HG02763 (cell line): Measurements from ENCODE around the gene ACTG1.

Experiments used
- ATAC-seq: cut with Tn5 transposase; IDR thresholded peaks from one replicate; pipeline ENCODE4 v1.9.1; 2021; ENCODE audit warnings: mild to moderate bottlenecking, moderate library complexity; ENCODE audit not compliant: unreplicated experiment

Gene ACTG1

DNA sequence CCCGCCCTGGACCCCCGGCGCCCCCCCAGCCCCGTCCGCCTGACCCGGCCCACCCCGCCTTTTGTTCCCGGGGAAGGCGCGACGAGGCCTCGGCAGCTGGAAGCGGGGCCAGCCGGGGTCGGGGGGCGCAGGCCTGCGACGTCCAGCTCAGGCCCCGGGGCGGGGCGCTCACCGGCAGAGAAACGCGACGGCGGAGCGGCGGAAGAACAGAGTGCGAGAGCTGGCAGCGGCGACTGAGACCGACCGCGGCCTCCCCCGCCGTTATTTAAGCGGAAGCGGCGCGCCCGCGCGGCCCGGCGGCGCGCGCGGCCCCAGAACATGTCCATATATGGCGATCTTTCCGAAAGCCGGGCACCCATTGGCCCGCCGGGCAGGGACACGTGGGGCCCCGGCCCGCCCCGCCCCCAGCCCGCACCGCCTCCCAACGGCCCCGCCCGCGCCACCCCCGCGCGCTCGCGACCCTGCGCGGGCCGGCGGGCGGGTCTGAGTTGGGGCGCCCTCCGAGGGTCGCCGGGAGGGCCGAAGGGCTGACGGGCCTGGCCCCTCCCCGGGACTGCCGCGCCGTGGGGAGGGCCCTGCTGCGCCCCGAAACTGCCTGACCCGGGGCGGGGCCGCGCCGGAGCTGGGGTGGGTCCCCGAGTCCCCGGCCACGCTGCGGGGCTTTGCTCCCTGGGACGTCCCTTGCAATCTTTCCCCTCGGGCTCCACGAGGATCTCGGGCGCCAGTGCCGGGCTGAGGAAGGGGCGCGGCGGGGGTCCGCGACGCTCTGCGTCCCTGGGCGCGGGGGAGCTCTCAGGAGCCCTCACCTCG, at the start of gene ACTG1:
Gene ACTG1, minus strand, starts transcription at position 238 of the 810 bp plus-strand sequence. CDS start 445 bp downstream, outside the sequence.
- ATAC-seq: peak; percentile 44

DNA sequence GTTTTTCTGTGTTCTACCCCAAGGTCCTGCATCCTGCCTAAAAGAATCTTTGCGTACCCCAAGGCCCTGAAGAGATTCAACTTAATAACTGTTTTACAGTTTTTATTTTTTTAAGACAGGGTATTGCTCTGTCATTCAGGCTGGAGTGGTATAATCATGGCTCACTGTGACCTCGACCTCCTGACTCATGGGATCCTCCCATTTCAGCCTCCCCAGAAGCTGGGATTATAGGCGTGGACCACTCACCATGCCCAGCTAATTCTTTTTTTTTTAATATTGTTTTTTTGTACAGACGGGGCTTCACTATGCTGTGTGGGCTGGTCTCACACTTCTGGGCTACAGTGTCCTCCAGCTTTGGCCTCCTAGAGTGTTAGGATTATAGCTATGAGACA, 48.9 kb upstream of the ACTG1 start:
- no peak for ATAC-seq

DNA sequence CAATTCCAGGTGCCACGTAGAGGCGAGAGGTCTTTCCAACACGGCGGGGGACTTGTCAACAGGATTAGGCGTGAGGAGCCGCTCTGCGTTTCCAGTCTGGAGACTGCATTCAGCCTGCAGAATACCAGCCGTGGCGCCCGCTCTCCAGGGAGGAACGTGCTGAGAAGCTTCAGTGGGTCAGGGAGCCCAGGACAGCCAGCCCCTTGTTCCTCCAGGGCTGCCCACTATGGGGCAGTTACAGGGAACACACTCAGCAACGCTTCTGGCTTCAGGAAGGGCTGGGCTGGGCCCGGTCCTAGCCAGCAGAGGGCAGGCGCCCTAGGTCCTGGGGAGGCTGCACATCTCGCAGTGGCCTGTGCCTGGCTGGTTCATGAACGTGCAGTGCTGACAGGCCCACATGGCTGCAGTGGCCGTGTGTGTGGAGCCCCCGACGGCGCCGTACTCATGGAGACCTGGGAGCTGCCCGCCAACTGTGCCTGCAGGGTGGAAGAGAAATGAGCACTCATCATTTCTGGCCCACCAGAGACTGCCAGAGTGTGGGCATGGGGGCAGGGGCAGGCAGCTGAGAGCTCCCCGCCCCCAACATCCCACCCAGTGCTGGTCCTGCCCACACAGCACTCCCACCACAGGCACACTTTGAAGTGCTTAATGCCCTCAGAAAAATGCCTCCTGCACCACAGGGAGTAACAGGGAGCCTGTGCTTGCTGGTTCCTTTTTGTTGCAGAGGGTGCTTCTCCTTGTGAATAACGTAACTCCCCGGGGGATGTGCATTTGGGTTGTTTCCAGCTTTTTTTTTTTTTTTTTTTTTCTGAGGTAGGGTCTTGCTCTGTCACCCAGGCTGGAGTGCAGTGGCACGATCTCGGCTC, 46.6 kb upstream of the ACTG1 start:
- ATAC-seq: no peak

DNA sequence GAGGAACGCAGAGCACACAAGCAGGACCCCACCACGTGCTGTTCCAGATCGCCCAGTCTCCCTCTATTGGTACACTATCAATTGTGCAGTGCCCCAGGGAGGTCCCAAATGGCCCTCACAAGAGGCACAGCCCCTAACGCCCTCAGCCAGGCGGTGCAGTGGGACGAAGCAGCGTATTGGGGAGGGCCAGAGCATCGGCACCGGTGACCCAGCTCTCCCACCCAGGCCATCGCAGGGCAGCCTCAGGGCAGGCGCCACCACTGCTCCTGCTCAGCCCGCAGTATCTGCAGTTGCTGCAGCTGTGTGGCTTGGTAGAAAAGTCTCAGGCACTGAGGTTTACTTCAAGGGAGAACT, 45.5 kb upstream of the ACTG1 start:
- no peak for ATAC-seq

DNA sequence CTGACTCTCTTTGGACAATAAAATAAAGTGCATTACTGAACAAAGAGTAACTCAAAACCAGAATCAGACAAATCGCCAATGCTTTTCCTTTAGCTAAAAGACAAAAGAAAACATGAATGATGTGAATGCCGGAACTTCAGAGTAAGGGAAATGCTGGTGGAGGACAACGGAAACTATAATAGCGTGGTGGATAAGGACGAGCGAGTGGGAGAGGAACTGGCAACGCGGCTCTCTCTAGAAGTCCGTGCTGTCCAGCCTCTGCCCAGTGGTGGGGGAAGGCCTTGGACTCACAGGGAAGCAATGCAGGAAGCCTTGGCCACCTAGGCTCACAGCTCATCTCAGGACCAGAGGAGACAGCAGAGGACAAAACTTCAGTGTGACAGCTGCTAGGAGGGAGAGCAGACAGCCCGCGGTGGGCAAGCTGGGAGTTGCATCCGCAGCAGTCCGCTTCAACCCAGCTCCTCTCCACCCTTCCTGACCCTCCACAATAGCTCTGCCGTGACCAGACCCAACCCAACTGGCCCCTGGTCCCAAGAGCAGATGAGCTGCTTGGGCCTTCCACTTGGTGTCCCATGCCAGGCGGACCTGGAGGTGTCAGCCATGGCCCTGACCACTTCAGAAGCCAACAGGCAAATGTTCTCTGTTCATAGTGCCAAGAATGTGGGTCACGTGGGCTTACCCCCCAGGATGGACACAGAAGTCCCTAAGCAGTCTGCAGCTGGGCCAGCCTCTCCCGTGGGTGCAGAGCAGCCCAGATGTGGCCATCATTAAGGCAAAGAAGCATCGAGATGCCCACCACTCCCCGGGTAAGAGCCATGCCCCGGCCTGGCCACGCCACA, 44.9 kb upstream of the ACTG1 start:
- no peak for ATAC-seq

DNA sequence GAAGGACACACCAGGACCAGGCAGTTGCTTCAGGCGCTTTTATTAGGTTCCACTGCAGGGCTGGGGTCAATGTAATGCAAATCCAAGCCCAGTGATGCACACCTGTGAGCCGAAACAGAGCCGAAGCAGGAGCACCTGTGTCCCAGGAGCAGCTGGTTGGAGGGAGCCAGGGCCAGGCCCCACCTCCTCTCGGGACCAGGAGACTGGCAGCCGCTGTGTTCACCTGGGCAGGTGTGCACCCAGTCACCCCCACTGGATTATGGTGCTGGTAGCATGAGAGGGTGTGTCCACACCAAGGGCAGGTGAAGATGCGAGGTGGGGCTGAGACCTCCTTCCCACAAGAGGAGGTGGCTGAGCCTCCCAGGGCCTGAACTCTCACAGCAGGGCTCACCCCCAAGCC, 44.3 kb upstream of the ACTG1 start:
- no peak for ATAC-seq

DNA sequence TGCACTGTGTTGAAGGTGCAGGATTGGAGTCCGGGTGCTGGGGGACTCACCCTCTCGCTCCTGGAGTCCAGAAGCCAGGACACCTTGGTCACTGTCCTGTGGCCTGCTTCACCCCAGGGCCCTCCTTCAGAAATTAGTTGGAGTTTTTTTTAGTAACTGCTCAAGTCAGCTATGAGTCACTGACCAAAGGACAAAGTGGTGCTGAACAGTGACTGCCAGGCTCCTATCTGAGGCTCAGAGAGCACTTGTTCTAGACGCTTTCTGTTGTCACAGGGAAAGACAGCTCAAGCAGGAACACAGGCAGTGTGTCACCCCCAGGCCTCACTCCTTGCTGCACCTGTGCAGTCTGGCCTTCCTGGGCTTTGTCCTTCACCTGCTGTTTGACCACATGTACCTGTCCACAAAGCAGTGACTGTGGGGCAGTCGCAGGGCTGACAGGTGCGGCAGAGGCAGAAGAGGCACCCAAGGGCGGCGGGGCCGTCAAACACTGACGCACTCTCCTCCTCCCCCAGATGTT, 43.6 kb upstream of the ACTG1 start:
- ATAC-seq: no peak

DNA sequence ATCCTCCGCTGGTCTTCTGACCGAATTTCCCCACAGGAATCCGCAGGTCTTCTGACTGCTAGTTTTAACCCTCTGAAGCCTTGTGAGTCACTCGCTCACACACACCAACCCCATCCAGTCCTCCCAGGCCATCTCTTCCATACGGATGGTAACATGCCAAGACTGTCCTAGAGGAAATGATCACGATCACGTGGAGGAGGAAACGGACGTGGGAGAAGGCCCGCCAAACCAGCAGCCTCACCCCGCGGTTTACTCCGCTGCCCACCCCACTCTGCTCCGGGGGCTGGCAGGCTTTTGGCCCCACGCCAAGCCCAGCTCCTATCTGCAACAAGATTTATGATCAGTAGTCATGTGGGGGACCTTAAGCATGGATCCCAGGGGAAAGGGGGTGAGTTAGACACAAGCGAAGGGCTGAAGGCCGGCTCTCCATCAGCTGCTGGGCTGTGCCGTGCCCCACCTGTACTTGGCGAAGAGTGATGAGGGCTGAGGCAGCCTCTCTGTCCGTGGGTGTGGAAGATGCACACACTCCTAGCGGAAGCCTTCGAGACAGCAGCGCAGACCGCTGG, 41.1 kb upstream of the ACTG1 start:
- ATAC-seq: peak; percentile 4

DNA sequence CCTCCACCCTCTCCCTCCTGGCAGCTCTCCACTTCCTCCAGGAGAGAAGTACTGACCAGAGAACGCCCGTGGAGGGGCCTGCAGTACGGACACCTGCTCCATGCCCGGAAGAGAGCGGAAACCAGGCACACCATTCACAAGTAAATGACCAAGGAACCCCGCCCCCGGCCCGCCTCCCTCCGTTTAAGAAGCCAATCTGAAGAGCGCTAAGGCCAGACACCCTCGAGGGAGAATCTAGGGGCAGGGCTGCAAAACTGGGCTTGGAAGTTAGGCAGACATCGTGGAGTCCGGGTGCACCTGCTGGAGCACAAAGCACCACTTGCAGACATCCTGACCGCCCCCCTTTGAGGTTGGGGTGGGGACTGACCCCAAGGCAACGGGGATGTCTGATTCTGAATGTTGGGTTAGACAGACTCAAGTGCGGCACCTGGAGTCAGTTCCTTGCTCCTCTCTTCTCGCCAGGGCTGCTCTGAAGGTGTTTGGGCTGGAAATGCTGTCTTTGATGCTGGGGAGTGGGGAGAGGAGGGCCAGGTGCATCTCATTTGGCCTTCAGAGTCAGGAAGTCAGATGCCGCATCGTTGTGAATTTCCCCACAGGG, 40.5 kb upstream of the ACTG1 start:
- ATAC-seq: peak; percentile 24

DNA sequence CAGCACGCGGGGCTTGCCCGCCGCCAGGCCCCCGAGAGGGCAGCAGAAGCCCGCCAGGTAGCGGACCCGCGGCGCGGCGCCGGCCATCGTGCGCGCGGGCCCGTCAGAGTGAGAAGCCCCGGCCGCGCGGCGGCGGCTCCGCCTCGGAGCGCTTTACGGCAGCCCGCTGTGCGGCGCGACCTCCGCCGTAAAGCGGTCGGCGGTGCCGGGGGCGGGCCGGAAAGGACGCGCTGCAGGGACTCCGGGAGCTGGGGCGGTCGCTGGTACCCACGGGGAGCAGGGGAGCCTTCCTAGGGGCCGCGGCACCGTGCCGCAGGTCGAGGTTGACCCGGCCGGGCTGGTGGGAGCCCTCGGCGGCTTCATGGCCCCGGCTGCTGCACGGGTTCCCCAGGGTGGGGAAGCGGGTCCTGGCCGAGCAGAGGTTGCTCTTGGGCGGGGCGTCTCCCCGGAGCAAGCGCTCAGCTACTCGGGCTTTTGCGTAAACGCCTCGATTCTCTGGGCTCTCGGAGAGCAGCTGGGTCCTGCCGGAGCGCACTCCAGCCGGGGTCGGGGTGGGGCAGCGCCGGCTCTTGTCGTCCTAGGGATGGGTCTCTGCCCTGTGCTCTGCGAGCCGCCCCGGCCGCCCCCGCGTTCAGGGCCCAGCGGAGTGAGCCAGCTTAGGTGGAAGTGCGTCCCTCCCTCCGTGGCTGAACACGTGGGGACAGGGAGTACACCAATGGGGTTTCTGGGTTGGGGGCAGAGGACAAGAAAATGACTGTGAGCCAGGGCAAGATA, 39.8 kb upstream of the ACTG1 start, which contains the start of gene FAAP100:
Gene FAAP100, minus strand, starts transcription at position 110 of the 774 bp plus-strand sequence. Its CDS starts 23 bp downstream, at position 87.
- peak; percentile 42 for ATAC-seq

DNA sequence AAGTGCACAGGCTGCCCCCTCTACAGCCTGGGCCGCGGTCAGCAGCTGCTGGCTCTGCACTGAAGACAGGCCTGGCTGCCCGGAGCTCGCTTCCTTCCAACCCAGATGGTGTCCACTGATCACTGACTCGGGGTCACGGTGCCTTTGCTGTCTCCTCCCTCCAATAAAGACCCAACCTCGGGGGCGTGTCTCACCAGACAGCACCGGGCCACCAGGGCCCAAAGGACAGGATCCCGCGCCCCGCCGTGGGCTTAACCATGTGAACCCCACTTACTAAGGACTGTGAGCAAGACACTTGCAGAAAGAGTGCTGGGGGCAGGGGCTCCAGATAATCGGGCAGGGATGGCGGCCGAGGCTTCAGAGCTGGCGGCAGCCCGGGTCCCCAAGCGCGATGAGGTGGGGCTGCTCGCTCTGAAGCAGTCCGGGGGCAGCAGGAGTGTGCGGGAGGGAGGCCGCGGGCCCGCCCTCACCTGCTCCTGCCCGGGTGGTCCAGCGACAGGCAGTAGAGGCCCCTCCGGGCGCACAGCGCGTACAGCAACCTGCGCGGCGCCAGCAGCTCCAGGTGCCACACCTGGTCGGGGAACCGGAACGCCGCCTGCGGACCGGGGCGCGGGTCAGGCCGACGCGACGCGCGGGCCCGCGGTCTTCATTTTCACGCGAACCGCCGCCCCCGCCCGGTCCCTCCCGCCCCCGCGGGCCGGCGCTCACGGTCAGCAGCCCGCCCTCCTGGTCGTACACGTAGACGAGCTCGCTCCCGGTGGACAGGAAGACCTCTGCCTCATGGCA, 39.1 kb upstream of the ACTG1 start:
- no peak for ATAC-seq

DNA sequence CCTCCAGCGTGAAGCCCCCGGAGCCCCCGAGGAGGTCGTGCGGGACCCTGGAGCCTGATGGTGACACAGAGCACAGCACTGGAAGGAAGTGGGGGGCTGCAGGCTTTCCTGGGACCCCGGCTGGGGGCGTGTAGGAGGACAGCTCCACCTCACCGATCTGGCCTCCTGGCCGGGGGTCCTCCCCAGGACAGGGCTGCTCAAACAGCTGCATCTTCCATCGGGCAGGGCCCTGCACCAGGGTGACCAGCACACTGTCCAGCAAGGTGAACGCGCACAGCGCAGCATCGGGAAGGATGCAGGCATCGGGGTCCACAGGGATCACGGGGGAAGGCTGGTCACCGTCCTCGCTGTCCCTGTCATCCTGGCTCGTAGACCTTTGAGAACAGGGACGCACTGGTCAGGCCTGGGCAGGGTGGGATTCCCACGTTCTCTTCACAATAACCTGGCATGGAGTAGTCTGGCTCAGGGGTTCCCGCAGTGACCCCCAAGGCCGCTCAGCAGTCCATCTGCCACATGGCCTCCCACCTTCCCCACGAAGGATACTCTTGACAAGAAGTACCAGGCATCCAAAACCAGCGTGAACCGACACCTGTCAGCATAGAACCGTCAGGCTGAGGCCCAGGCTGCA, 38.3 kb upstream of the ACTG1 start:
- ATAC-seq: no peak

DNA sequence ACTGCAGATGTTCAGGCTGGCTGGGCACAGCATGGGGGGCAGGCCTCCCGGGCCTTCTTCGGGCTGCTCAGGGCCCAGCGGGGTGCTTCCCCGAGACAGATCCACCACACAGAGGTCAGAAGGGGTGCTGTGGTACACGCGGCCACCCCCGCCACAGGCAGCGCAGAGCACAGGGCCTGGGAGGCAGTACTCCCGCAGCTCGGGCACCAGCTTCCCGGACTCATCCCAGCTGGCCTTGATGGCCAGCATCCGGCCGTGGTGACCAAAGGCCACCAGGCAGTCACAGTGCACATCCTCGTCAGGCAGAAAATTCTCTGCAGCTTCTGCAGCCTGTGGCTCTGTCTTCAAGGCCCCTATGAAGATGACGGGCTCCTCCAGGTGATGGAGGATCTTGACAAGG, 37.7 kb upstream of the ACTG1 start:
- no peak for ATAC-seq

DNA sequence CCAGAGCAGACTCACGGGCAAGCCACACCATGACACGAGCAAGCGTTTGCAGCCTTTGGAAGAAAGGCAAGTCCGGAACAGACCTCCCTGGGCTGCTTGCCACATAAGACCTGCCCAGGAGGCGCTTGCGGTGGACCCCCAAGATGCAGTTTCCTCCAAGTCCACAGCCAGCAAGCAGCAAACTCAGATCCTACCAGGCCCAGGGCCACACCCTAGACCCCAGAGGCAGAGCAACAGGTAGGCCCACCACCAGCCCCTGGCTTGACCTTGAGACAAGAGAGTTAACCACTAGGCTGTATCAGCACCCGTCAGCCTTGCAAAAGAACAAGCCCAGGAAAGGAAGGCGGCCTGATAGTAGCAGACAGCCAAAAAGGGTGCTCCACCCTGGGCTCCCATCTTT, 37.2 kb upstream of the ACTG1 start:
- ATAC-seq: no peak

DNA sequence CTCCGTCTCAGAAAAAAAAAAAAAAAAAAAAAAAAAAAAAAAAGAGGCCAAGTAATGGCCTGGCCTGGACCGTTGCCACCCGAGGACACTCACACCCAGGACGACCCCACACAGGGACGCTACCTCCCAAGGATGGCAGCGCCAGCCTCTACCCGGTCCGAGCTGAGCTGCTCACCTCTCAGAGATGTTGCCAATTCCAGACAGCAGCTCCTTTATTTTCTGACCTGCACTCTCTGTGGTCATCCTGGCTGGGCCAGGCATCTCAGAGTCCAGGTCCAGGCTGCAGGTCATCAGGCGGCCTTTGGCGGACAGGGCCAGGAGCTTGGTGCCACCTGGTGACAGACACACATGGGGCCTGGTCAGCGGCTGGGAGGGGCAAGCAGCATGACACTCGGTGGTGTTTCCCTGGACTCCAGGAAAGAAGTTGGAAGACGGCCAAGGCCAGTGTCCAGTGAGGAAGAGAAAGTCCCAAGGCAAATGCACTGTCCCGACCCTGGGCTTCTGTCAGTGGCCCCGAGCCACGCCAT, 36.5 kb upstream of the ACTG1 start:
- ATAC-seq: no peak

DNA sequence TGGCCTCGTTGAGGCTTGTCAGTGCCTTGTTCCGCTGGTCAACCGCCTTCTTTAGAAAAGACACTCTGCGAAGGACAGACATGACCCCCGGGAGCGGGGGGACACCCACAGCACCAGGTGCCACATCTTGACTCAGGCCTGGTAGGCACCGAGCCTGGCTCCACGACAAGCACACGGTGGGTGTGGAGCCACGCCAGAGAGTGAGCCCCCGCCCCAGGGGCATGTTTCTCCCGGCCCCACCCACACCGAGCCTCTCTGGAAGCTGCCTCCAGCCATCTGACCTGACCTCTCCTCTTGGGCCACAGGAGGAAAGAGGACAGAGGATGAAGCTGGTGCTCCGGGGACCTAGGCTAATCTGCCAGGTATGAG, 35.0 kb upstream of the ACTG1 start:
- no peak for ATAC-seq

DNA sequence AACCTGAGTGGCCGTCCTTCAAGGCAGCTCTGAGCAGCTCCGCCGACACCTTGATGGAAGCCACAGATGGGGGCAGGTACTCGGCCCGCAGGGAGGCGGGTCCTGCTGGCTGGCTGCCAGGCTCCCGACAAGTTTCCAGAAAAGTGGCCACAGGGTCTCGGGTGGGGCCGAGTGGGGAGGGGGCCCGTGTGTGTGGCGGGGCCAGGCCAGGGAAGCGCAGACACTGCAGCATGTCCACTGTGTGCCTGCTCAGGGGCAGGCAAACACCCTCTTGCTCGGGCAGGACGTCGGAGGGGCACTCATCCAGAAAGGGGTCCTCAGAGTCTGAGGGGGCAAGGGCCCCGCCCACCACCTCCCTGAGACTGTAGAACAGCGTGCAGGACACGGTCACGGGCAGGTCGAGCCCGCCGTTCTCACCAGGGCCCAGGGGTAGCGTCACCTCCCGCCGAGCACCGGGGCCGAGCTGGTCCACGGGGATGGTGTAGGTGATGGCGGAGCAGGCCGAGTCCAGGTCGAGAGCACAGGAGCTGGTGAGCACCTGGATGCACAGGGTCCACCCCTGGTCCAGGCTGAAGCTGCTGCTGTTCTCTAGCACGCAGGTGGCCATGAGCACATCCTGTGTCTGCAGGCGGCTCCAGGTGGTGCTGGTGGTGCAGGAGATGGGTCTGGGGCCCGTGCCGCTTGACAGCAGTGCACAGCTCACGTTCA, 34.5 kb upstream of the ACTG1 start:
- ATAC-seq: no peak
